ENCODE data around the gene SEC24D. TPM values are rescaled to one million over a fixed set of nuclear protein-coding genes. Genes with fewer than 3 reads are reported as not detected.

Gene SEC24D
- polyA plus RNA-seq, 5 donors: 41.2 to 51.7 (median 45.0) TPM

DNA sequence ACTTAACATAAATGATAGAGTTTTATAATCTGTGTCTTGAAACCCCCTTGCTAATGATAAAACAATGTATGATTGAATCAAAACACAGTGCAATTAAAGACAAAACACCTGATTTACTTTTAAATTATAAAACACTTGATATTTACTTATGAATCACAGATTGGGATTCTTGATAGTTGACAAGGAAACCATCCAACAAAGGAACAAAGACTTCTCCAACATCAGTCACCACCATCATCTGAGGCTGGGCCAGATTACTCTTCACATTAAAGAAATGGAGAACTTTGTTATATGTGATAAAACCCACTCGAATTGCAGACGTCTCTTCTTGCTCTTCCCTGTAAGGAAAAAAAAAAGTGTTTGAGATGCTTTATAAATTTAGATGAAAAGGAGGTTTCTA is 83.4 kb downstream of the SEC24D start:
- no peak for DNase-seq

DNA sequence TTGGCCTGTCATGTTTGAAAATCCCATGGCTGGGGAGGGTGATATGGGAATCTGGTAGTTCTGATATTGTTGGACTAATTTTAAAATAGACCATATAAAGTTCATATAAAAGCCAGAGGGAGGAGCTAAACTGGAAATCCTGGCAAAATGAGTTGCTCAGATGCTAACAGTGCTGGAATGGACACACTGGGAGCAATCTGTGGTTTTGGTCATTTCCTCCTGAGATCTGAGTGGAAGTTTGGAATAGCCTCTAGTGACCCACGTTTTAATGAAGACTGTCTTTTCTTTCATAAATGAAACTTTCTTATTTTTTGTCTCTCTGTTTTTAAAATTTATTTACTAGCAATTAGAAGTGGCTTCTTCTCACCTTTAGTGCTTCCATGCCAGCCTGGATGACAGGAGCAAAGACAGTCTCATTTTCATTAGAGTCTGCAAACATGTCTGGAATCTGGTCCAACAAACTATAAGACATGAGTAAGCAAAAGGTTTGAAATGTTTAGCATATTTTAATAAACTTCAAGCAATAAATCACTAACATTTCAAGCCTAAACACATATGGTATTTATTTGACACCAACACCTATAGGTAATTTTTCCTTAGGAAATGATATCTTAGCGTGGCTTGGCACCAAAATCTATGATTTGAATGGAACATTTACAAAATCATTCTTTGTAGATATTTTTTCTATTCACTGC is 84.2 kb downstream of the SEC24D start:
- no peak for DNase-seq

DNA sequence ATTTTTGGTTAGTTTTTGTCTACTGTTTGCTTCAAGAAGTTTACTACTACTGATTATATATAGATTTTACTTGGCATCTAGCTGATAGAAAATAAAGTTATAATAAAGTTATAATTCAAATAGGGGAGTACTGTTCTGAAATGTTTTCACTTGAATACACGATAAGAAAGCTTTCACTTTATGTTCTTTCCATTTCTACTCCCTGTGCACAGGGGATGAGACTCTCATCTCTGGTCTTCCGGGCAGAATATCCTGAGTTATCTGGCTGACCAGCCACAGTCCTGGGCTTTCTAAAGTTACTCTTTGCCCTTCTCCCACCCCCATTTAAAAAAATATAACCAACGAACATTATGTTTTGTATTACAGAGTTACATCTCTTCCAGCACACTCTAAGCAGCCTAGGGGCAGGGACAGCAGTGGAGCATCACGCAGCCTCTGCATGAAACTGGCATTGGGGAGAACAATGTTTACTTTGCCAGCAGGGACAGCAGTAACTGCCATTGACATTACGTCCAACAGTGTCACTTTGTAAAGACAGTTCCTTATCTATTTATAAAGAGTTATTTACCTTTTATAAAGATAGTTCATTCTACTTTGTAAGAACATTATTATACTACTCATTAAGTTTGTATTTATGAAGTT is 86.5 kb downstream of the SEC24D start:
- DNase-seq: no peak

DNA sequence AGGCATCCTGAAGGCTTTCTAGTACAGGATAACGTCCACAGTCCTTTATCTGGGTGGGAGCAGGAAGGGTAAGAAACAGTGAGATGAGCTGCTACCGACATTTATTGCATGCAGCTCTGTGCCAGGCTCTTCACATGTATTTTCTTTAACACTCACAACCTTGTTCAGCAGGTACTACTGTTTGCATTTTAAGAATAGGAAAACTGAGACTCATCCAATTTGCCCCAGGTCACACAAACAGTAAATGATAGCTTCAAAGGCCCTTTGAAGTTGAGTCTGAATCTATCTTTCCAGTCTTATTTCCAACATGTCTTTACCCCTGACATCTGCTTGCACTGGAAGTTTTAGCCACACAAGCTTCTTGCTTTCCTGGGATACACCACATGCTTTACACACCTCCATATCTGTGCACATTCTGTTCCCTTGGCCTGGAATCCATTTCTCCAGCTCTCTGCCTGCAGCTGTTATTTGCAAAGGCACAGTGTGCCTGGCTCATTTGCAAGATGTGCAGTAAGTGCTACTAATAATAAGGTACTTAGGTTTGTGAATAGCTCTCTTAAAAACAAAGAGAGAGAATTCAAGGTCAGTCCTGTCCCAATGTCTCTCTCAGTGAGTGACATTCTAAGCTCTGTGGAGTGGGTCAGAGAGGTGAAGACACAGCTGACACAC is 89.5 kb downstream of the SEC24D start:
- no peak for DNase-seq

DNA sequence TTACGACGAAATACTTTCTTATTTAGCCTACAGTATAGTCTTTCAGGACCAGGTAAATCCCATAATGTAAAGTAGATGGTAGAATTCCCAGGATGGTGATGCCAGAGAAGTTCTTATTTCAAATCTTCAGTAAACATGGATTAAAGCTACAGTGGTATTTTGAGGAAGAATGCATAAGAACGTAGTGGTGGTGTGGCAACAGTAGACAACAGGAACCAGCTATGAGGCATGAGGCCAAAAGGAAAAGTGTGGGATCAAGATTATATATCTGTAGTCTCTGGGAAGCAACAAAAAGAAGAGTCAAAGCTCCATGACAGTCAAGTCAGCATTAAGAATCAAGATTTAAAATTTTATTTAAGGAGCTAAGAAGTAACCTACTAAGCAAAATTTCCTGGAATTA is 90.6 kb downstream of the SEC24D start:
- DNase-seq: no peak

DNA sequence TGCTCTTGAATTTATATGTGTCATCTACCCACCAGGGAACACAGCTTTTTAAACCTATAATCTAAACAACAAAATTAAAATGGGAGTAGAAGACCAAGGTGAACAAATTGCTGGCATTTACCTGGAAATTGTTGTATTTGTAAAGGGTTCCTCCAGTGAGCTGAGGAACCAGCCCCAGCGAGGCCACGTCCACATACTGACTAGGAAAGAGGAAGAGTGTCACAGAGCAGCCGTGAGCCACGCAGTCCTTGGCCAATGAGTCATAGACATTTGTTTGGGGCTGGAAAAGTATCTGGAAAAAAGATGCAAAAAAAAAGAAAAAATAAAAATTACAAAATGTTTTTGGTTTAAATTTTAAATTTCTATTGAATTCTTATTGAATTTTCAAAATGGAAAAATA is 92.1 kb downstream of the SEC24D start:
- no peak for DNase-seq

DNA sequence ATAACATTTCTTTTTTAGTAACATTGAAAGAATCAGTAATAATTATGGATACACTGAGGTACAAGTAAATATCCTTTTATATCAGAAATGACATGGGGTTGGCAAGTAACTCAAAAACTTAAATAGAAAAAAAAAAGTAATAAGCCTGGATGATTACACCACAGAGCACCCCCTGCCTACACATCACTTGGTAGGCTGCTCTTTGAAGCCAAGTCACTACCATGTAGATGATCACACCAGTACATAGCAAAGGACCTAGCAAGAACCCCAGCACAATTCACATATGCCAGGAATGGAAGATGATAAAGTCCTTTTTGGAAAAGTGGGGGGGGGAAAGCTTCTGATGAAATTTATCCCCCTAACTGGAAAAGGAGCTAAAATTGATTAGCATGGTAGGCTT is 93.9 kb downstream of the SEC24D start:
- no peak for DNase-seq

DNA sequence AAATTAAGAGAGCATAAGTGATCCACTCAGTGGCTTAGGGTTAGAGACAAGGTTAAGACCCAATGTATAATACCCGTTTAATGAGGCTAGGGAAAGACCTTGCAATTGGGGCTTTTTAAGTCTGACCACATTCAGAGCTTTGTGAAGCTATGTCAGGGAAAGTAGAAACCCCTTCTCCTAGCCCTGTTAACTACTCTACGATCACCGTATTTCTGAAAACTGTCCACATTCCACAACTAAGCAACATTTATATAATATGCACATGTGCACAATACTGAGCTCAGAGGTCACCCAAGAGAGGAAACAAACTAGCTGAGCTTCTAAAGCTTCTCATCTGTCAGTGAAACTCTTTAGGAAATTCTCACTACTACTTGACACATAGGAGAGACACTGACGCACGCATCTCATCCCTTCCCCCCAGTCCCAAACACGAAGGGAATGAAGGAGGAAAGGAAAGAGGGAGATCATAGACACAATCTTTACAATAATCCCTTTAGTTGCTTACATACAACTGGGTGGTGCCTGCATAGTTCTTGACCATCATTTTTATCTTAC is 94.5 kb downstream of the SEC24D start:
- DNase-seq: no peak

DNA sequence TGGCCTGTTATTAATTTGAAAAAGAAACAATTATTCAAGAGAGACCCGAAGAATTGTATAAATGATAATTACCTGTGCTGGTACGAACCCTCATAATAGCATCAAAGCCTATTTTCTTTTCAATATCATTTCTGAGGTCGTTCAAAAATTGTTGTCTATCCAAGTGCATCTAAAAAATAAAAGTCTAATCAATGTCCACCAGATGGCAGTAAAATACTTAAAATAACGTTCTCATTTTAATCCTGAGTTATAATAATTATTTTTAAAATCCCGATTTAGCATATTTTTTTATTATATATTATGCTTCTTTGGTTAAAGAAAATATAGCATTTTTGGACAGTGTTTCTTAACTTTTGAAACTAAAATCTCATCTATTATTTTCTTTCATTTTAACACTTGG is 95.1 kb downstream of the SEC24D start:
- no peak for DNase-seq

DNA sequence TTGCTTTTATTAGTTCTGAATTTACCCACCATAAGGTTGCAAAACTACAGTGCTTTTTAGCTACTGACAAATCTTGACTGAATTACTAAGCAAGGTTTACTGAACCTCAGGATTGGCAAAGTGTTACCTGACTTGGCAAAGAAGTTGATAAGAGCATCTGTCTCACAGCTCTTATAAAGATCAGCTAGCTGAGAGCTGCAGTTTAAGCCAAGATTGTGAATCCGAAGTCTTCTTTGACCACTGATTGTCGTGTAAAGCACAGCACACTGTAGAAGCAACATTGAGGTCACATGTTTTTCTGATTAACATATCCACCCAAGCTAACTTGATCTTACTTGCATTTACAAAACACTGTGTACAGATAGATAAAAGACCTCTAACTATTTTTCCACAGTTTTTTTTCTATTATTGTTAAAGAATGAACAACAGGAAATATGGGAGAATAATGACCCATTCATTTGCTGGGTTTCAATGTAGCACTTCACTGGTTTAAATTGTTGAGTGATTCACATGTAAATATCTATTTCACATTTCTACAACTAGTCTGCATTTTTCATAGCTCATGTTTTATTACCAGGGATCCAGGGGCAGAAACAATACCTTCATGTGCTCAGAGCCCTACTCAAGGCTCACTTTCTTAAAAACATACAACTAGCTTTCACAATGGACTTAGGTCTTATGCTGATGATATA is 96.8 kb downstream of the SEC24D start:
- no peak for DNase-seq

DNA sequence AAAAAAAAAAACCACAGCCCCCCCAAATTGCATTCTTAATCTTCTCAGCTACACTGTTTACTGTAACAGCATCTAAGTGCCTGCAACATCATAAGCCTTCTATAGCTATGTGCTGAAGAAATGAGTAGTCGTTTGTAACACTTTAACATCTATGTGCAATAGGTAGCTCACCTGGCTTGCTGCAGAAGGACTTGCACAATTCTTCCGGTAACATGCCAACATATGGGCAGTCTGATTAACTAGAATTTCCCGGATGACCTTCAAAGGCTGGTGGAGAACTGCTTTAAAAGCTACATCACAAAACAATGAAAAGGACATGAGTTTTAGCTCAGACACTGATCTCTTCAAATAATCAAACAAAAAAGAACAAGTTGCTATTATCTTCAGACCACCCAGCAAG is 97.8 kb downstream of the SEC24D start:
- no peak for DNase-seq

DNA sequence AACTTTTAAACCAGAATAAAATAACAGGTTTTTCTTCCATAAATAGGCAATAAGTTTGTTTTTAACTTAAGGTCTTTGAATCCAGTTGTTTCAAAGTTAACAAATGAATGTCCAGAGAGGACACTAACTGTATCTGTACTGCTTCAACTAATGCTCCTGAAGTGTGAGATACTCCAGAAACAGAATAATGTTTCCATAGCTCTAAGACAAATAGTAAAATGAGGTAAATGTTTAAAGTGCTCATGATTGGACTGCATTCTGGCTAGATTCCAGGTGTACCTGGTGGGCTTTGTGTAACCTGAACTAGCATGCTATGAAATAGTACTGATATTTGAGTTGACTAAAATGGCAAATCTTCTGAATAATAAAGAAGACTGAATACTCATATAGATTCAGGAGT is 99.0 kb downstream of the SEC24D start:
- DNase-seq: no peak

DNA sequence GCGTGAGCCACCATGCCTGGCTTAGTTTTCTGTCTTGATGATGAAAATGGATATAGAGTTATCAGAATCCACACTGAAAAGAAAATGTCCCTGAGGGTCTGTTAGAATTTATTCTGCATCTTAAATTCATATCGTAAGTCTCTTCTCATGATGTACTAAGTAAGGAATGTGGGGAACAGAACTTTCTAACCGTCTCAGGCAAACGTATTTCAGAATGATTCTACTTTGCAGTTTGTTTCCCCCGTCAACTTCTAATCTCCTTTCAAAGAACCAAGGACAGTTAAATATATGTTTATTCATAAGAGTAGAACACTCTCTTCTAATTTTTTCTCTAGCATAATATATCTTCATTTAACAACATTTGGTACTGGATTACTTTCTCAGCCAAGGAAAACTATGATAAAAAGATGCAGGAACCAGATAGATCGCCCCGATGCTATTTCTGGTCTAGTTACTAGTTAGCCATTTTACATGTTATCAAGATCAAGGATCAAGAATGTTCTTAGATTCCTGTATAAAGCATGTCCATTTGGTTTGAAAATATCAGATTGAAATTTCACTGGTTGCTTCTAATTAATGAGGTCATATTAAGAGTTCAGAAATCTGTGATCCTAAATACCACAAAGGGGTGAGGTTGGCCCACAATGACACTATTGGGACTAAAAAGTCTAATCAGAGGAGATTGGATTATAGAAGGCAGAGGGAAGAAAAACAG is 101.3 kb downstream of the SEC24D start:
- no peak for DNase-seq

DNA sequence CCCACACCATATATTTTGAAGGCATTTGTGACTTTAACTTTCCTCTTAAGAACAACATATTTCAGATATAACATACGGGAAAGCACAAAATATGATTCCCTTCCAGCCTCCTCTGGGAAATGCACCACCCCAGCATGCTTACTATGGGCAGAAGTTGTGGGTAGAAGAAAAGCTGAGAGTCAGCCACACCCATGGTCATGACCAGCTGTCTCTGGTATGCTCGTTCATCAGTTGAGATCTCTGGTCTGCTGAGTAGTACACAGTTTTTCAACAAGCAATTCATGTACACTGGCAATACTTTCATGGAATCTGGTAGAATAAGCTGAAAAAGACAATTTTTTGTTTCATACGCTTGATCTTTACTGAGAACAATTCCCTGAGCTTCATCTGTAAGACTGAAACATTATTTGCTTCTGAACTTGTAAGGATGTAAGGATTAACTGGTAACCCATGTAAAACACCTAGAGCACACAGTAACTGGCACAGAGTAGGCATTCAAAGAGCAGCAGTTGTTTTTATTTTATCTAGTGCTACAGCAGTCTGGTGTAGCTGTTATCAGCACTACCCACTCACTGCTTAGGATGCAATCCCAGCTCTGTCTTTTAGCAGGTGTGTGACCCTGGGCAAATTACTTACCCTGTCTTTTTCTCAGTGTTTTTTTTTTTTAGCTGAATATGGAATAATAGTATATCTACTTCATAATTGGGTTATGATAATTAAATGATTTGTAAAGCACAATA is 103.2 kb downstream of the SEC24D start:
- DNase-seq: no peak

DNA sequence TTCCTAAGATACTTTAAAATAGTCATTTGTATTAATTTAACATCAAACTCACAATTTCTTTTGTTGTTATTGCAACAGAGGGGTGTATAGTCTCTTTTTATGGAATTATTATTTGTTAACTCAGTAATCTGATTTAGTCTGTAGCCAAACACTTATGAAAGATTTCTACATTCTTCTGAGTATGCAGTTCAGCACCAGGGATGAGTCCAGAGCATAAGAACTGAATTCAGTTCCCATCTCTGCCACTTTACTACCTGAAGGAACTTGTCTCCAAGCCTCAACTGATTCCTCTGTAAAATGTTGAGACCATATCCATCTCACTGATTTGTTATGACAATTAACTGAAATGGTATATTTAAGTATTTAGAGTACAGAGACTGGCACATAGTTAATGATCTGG is 105.2 kb downstream of the SEC24D start:
- no peak for DNase-seq

DNA sequence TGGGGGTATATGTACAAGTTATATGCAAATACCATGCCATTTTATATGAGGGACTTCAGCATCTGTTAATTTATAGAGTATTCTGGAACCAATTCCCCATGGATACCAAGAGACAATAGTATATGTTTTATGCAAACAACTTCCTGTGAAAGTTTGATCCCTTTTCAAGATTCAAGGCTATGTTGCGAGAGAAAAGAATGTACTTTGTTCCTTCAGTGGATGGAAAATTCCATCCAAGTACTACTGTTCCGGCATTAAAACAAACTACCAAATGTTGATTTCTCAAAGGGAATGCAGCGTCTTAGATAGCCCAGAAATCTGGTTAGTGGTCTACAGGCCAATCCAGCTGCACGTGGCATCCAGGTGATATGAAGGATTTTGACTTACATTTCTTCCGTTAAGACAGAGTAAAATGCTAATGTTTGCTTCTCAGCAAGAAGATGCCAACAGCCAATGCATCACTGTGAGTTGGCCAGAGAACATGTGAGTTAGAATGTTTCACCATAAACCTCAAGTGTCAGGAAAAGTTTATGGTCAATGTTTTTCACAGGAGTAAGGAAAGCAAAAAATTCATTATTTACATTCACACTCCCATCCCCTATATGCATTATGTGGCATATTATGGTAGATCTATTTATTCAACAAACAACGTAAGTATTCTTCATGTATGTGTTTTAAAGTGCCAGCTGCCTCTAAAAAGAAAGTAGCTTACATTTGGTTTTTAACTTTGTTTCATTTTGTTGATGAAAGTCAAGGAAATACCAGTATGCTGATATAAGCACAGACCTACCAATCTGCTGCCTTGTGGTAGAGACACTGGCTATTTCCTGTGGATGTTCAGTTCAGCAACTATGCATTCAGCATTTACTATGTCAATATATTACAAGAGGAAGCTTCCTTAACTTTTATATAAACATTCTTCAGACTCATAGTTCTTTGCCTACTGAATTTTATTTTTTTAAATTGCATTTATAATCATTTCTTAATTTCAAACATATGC is 106.3 kb downstream of the SEC24D start:
- no peak for DNase-seq

DNA sequence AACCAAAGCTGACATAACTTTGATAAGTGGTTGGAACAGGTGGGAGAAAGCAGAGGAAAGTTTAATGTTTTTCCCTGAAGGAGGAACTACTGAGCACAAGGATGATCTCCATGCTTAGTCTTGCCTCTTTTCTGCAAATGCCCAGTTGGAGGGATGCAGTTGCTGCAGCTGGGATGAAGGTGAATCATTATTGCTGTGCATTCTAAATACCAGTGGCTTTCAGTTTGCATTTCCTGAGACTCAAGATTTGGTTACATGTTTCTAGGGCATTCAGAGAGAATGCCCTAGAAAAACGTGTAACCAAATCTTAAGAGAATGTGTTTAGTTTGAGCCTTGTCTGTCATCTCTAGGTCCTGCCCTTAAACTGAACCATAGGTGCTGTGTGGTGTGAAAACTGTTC is 108.6 kb downstream of the SEC24D start:
- no peak for DNase-seq

DNA sequence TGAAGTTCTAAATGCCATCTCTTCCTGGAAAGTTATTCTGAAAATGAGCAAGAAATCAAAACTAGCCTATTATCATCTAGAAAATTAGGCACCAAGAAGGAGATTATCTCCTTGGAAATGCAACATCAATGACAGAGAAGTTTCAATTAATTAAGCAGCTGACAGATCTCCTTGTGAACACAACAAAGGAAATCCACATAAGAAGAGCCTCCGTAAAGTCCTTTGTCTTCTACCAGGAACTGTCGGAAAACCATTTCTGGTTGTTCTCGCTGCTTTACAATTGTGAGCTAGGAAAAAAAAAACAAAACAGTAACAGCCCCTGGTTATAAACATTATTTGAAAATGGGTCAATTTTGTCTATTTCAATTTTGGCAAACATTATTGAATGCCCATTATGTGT is 112.6 kb downstream of the SEC24D start:
- no peak for DNase-seq

DNA sequence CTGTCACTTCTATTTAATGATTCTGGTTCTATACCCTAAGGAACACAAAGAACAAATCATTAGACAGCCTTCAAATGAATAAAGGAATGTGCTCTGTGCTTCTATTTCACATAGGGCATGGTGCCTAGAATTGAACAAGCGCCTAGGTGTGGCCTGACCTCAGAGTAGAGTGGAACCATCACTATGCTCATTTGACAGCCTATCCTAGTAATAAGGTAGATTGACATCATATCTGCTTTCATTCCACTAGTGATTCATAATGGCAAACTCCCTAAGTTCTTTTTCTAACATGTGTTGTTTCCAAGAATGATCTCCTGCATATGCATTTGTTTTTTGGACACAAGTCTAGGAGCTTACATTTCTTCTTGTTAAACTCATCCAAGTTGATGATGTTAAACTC is 114.2 kb downstream of the SEC24D start:
- no peak for DNase-seq
